Activated CD4-positive, alpha-beta T cell treated with anti-CD3 and anti-CD28 coated beads, Interleukin-2, amount 50 U/mL, for 1 hour (primary cell): ENCODE measurements around the gene CIB2.

Source experiments
- DNase-seq: peaks from one replicate; pipeline ENCODE4 v3.0.0-alpha.2; 2020

The CIB2 gene

DNA sequence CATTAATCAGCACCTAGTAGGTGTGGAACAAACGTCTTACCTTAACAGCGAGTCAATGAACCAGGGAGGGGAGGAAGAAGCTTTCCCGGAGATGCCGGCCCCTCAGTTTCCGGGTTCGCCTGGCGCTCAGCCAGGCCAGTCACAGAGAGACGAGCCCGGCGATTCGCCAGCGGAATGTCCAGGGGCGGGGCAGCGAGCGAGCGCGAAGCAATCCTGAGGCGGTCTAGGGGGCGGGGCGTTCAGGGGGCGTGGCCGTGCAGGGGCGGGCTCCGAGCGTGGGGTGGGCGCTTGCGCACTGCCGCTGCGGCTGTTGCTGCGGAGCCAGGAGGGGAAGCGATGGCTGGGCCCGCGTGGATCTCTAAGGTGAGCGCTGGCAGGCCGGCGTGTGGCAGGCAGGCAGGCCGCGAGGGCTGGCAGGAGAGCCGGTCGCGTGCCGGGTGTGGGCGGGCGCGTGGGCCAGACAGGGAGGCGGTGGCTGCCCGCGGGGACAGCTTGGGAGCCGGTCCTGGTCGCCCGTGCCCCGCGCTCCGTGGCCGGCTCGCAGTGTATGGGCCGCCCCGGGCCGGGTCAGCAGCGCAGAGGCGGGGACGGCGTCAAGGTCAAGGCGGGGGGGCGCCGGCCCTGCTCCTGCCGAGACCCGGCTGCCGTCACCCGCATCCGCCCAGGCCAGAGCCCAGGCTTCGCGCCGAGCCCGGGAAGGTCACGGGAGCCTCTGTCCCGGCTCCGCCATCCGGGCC lies 18.0 kb upstream of the CIB2 start, which contains the start of gene IDH3A:
Gene IDH3A (plus strand): TSS at position 295 of the 737 bp plus-strand sequence. CDS start 42 bp downstream, at position 337.
- DNase-seq, result peak; percentile 100

DNA sequence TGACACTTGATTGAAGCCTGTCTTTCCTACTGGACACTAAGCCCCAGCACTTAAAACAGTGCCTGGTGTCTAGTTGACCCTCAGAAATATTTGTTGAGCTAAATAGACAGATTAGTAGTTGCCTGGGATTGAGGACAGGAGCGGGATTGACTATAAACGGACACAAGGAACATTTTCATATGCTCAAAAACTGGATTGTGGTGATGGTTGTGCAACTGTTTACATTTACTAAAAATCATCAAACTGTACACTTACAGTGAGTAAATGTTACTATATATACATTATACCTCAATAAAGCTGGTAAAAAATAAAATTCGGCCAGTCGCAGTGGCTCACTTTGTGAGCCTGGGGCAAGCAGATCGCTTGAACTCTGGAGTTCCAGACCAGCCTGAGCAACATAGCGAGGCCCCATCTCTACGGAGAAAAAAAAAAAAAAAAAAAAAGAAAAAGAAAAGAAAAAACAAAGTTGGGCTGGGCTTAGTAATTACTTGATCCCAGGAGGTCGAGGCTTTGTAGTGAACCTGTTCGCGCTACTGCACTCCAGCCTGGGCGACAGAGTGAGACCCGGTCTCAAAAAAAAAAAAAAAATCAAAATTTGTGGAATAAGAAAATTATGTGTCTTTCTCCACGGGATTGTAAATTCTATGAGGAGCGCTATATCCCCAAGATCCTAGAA lies 17.3 kb upstream of the CIB2 start:
- no peak for DNase-seq

DNA sequence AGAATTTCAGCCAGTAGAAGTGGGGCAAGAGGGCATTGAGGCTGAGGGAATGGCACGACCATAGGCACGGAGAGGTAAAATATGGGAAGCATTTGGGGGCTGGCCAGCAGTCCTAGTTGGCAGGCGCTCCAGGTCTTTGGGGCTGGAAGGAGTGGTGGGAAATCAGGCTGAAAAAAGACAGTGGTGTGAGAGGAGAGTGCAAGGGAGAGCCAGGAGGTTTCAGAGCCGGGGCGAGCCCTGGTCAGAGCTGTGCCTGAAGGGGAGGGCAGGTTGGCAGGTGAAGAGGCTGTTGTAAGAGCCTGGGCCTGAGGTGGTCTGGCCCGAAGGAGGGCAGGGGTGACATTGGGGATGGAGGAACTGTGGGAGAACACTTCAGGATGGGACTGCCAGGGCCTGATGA lies 16.3 kb upstream of the CIB2 start:
- DNase-seq, result no peak

DNA sequence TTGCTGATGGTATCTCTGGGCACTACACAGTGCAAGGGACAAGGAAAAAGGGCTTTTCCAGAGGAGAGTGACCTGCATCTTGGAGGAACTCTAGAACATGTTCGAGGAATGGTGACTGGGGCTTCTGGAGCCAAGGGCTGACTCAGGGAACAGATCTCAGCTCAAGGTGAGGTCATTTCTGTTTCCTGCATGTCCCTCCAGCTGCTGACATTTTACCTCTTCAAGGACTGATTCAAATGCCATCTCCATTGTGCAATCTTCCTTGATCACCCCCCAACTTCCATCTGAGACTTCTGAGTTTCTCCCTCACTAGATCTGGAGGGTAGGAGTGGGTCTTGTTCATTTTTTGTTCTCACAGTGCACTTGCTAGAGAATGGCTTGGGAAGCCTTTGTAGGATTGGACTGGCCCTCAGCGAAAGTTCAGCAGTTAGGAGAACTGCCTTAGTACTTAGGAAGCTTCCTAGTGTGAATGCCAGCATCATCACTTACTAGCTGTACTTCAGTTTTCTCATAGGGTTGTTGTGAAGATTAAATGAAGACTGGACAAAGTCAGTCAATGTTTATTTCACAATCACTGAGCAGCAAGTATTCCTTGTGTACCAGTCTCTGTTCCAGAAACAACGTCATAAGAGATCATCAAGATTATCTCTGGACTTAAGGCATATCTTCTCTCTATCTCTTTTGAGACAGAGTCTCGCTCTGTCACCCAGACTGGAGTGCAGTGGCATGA lies 15.3 kb upstream of the CIB2 start:
- no peak for DNase-seq

DNA sequence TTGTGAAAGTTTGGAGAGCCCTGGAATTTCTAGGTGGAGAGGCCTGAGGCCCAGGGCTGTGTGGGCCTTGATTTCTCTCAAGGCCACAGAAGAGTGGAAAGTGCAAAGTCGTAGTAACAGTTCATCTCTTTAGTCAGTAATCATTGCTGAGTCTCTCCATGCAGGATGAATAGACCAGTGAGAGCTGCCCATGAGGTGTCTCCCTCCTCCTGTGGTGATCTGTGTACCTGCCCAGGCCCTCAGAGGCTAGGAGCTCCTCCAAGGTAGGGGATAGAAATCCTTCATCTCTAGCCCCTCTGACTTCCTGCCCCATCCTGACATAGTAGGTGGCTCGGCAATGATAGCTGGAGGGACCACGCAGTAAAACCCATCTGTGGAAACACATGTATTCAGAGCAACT lies 11.1 kb upstream of the CIB2 start:
- no peak for DNase-seq

DNA sequence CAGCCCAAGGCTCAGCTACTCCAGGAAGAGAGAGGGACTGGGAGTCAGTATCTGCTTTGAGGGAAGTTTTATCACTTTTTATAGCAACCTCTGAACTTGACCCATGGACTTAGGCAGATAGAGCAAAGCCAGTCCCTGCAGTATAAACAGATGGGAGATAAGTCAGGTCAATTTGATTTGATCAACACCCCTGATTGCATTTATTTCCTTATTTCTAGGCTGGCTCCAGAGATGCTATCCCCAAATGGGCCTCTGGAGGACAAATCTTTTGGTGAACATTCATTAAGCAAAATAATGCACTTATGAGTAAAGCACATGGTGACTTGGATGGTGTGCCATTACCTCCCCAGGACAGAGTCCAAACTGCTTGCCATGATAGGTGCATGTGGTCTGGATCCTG lies 9.0 kb upstream of the CIB2 start:
- no peak for DNase-seq

DNA sequence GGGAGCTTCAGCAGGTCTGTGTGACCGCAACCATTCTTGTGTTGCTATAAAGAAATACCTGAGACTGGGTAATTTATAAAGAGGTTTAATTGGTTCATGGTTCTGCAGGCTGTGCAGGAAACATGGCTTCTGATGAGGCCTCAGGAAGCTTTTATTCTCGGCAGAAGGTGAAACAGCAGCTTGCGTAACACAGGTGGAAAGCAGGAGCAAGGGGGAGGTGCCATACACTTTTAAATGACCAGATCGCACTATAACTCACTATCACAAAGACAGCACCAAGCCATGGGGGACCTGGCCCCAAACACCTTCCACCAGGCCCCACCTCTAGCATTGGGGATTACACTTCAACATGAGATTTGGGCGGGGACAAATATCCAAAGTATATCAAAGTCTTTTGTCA lies 8.3 kb upstream of the CIB2 start:
- DNase-seq, result no peak

DNA sequence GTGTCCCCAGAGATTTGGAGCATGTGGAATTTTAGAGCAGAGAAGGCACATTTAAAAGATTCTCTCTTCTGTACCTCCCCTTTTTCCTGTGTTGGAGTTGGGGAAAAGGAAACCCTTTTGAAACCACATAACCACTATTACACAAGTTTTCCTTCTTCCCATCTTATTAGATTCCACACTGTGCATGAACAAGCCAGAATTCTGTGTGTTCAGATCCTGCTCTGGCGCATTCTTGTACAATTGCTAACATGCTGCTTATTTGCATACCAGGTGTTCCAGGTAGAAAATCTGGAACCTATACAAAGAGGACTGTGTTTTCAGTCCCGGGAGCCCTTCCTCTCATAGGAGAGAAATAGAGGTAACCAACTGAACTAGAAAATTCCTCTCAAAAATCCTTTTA lies 2.6 kb upstream of the CIB2 start:
- no peak for DNase-seq

DNA sequence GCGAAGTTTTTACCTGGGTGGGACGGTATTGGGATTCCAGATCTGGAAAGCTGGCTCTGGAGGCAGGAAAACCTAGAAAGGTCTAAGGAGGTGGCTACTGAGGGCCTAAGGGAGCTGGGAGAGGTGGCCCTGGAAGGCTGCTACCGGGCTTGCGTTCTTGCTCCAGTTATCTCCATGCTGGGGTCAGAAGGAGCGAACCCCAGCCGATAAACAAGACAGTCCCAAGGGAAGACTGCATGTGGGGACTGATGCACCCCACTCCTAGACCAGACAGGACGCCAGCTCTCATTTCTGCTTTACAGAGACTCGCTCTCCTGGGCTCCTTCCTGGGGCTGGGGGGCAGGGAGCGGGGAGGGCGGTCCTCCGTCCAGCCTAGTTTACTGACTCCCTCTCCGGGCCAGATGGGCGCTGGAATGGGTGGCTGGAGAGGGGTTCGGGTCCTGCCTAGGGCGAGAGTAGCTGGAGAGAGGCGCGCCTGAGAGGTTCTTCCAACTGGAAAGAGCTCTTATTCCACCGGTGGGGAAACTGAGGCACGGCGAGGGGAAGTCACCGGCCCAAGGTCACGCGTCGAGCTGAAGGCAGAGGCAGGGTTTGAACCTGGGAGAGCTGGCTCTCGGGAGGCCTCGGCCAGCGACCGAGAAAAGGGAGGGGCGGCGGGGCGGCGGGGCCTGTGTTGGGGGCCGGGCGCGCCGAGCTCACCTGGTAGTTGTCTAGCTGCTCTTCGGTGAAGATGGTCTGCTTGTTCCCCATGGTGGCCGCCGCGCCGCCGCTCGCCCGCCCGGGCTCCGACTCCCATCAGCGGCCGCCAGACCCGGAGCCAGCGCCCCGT lies 565 bp downstream of the CIB2 start:
- peak; percentile 24 for DNase-seq

DNA sequence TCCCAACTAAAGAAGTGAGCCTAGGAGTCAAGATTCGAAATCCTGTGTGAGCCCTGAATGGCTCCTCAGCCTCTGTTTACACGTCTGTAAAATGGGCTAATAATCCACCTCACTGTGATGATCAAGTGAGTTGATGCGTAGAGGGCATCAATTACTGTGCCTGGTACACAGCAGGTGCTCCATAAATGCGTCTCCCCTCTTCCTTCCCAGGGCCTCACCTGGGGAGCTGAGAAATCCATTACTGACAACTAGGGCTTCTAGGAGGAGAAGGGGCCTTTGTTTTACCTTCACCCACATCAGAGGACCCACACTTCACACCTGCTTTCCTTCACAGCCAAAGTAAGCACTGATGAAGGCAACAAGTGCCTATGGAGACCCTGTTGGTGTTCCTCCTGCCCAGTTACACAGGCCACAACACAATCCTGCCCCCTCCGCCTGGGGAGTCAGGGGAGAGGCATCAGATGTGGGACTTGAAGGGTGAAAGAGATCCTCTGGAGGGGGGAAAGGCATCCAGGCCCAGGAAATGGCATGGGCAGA lies 1.4 kb downstream of the CIB2 start:
- DNase-seq, result no peak

DNA sequence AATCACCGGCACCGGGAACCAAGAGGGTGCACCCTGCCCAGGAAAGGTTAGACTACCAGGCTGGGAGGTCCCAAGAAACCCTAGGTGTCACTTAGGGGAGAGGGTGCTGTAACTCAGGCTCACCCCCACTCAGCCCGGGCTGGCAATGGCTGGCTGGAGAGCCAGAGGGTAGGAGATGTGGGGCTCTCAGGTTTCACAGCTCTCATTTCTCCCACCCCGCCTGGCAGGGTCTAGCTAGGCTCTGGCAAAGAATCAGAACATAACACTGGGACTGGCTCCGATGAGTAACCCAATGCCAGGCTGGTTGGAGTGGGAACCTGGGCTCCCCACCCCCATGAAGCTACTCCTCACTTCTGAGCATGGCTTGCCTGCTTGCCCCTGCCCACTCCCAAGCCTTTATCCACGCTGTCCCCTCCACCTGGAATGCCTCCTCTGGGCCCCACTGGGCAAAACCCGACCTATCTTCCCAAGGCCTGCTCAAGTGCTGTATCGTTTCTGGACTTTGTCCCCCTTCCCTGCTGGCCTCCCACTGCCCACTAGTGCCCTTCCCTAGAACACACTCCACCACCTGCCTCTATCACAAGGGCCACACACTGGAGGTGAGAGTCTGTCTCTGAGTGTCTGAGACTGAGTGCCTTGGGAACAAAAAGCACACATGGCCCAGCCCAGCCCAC lies 2.0 kb downstream of the CIB2 start:
- no peak for DNase-seq

DNA sequence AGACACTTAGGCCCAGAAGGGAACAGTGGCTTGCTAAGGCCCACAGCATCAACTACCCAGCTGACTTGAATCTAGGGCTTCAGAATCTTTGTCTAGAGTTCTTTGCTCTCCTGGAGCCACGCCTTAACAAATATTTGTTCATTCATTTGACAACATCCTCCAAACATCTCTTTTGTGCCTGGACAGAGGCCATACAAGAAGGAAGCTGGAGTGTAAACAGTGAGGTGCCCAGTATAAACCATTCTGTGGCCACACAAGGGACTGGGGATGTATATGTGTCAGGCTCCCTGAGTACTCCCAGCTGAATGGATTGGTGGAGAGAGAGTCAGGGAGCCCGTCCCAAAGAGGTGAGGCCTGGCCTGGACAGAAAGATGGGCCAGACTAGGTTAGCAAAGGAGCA lies 3.4 kb downstream of the CIB2 start:
- no peak for DNase-seq

DNA sequence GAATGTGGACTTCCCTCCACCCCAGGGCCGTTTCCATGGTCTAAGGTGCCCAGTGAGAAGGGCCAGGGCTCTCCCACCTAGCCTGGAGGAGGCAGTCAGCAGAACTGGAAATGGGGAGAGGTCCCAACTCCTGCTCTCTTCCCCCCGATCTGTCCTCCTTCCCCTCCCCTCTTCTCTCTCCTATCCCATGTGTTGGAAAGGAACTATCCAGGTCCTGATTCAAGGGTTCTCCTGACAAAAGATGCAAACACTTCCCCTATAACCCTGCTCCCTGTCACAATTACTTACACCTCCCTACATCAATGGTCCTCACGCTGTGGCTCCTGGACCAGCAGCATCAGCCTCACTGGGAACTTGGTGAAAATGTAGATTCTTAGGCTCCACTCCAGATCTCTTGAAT lies 6.0 kb downstream of the CIB2 start:
- no peak for DNase-seq

DNA sequence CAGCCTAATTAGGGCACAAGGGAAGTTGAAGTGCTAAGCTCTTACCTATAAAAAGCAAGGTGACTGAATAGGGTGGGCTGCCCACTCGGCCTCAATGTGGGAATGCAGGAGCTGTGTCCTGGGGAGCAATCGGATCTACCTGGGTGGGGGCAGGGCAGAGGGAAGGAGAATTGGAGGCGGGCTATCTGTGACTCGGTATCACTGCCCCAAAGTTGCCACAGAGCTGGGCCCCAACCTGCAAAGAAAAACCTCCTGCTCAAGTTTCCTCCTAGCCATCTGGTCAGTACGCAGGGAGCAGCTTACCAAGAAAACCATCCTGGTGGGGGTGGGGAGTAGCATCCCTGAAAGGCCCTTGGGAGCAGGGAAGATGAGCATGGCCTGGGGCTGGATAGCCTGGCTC lies 10.7 kb downstream of the CIB2 start:
- DNase-seq, result no peak

DNA sequence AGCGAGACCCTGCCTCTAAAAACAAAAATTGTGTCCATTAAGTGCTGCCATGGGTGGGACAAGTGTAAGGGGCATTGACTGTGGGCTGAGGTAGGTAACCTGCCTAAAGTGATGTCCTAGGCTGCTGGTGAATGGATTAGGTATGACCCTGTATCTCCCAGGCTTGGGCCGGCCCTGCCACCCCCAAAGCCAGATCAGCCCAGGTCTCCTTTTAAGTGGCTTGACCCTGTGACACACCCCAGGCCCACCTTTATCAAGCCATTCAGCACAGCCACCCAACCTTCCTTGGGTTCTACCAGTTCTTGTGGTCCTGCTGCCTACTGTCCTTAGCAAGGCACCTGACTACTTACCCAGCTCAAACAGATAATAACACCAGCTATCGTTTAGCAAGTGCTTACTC lies 18.7 kb downstream of the CIB2 start:
- DNase-seq, result no peak

DNA sequence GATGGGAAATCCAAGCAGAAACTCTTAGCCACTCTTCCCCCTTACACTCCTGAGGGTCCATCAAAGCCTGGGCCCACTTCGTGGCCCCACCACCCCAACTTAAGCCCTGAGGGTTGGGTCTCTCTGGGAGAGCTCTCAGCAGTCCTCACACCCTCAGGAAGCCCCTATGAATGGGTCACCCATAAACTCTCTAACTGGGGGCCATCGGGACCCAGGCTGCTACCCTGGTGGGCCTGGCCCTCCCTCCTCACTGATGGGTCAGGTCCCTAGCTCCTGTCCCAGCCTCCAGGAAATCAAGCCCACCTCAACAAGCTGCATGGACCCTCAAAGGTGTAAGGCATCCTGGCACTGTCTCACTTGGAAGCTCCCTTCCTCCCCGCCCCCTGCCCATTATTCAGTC lies 19.5 kb downstream of the CIB2 start:
- no peak for DNase-seq

DNA sequence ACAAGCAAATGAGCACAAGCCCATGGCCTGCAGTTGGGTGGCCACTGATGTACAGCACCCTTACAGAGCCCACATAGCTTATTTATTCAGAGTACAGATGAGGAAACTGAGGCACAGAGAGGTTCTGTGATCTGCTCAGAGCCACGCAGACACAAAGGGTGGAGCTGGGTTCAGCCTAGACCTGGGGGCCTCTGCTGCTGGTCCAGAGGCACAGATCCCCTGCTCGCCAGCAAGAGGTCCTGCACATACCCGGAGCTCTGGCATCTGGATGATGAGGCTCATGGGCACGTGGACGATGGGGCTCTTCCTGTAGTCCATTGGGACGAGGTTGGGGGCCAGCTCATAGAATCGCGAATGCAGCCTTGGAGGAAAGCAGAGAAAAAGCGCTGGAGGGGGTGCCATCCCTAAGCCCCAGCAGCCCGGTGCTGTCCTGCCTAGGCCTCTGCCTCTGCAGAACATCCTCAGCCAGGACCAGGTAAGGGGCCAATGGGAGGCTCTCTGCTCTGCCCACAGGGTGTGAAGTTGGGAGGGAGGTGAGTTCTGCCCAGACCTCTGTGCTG lies 20.2 kb downstream of the CIB2 start:
- DNase-seq, result no peak

DNA sequence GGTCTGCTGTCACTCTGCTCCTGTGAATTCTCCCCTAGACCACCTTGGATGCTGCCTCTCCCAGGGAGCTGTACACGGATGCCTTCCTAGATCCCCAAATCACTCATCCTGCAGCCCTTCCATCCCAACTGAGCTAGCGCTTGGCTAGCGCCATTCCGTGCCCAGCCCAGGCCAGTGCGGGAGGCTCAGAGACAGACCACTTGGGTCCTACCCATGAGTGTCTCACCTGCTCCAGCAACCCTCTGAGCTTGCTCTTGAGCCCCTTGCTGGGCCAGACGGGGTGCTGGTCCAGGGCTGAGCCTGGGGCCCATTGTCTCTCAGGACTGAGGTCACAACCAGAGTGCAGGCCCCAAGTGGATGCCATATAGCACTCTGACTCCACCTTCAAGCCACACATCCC lies 21.1 kb downstream of the CIB2 start:
- no peak for DNase-seq

DNA sequence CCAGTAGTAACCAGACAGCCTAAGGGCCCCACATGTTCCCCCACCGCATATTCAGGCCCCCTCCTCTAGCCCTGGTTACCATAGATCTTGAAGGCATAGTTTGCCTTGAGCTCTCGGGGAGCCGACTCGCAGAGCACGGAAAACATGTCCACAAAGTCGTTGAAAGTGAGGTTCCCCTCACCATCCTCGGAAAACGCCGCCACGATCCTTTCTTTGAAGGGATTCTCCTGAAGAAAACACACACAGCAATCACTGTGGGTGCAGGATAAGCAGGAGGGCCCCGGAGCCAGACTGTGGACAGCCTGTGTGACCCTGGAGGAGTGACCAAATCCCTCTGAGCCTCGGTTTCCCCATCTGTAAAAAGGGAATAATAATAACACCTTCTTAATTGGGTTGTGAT lies 22.1 kb downstream of the CIB2 start:
- DNase-seq, result no peak

DNA sequence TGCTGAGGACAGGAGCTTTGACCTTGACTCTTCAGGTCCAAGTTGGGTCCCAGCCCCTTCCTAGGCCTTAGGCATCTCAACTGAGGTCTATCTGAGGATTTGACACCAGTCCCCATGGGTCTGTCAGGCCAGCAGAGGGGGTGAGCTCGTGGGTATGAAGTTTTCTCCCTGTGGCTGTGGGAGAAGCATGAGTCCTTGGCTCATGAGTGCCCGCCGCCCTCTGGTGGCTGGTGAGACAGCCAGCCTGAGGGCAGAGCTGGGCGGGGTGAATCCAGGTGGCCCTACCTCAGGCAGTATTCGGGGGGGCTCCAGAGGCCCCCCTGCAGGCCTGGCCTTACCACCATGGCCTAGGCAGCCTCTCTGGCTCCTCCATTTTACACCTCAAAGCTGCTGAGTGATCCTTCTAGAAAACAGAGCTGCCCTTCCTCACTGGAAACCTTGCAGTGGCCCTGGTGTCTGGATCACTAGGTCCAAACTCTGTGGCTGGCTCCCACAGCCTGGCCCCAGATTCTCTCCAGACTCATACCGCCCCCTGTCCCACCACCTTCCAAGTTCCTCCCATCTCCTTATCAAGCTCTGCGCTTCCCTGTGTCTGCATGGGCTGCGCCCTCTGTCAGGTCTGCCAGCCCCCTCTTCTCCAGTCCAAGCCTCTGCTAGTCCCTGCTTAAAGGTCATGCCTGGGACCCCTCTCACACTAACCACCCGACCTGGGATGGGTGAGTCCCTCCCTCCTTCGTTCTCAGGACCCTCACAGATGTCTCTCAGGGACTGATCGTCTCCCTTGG lies 22.8 kb downstream of the CIB2 start:
- DNase-seq, result peak; percentile 86

DNA sequence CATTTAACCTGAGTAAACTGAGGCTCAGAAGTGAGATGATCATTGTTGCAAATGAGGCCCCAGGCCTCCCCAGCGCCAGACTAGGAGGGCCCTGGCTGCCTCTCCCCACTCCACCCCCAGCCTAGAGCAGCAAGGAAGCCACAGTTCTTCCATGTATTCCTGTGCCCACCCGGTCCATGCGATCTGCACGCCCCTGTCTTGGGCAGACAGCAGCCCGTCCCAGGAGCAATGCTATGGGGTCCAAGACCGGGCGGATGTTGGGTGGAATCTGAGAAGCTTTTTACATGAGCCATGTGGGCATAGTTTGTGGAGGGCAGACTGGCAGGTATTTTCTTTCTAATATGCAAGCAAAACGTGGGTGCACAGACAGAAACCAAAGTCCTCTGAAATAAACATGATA lies 23.8 kb downstream of the CIB2 start:
- DNase-seq, result no peak
